Caco-2 (cell line): ENCODE results near the gene YIF1A. TPM values are rescaled to one million over a fixed set of nuclear protein-coding genes. Genes with fewer than 3 reads are reported as not detected.
A peak's percentile ranks its signal among the peaks of the same experiment; 100 is the strongest.

ENCODE experiments used
- BruUV-seq: library from RNA; stranded (reverse); fragments of 400-500 nt; replicated peaks from 2 replicates; lab custom pipeline; 2021; lab: Mats Ljungman, UMichigan
- CTCF ChIA-PET: fragments of 300-600 bp; sonication (Branson Sonifier 250); formaldehyde crosslinking; loops from one replicate; lab custom pipeline; 2022; ENCODE audit warnings: antibody characterized with exemption; lab: Charles Lee
- POLR2A ChIA-PET: fragments of 300-600 bp; sonication (Branson Sonifier 250); formaldehyde crosslinking; loops from one replicate; lab custom pipeline; 2022; ENCODE audit warnings: antibody characterized with exemption; lab: Charles Lee
- DNase-seq, 2 experiments: peaks; one replicate each; pipeline versions ENCODE4 v3.0.0 to v3.0.0-alpha.2; 2020 to 2022
- H3K27me3 ChIP-seq: replicated peaks from 2 replicates; pipeline ENCODE4 v1.6.0; 2011; ENCODE audit warnings: low read length; ENCODE audit not compliant: control insufficient read depth, insufficient read depth
- H3K36me3 ChIP-seq: 2 replicates; pipeline ENCODE4 v1.5.1; 2011; ENCODE audit warnings: low read length; ENCODE audit not compliant: control insufficient read depth, insufficient read depth
- H3K4me1 ChIP-seq: fragments of 250-450 bp; sonication (Bioruptor Pico); 2 replicates; pipeline ENCODE4 v1.5.1; 2020; ENCODE audit warnings: mild to moderate bottlenecking
- H3K4me3 ChIP-seq: 2 replicates; pipeline ENCODE4 v1.5.1; 2011; ENCODE audit warnings: low read depth, mild to moderate bottlenecking, control low read depth, low read length
- H3K9me3 ChIP-seq: fragments of 250-450 bp; sonication (Bioruptor Pico); 2 replicates; pipeline ENCODE4 v1.5.1; 2020; ENCODE audit warnings: mild to moderate bottlenecking, moderate library complexity
- H3K27ac Mint-ChIP-seq: one replicate; pipeline ENCODE4 v1.8.0; 2022; ENCODE audit warnings: mixed read lengths; ENCODE audit not compliant: unreplicated experiment
- H3K27me3 Mint-ChIP-seq: one replicate; pipeline ENCODE4 v1.8.0; 2022; ENCODE audit warnings: mixed read lengths; ENCODE audit not compliant: insufficient read depth, unreplicated experiment
- H3K36me3 Mint-ChIP-seq: one replicate; pipeline ENCODE4 v1.8.0; 2022; ENCODE audit warnings: mild to moderate bottlenecking, mixed read lengths; ENCODE audit not compliant: insufficient read depth, unreplicated experiment
- H3K4me1 Mint-ChIP-seq: one replicate; pipeline ENCODE4 v1.8.0; 2022; ENCODE audit warnings: low read depth, mixed read lengths; ENCODE audit not compliant: unreplicated experiment
- H3K4me3 Mint-ChIP-seq: one replicate; pipeline ENCODE4 v1.8.0; 2022; ENCODE audit warnings: mild to moderate bottlenecking, moderate library complexity, mixed read lengths; ENCODE audit not compliant: unreplicated experiment
- H3K9me3 Mint-ChIP-seq: one replicate; pipeline ENCODE4 v1.8.0; 2022; ENCODE audit warnings: mixed read lengths; ENCODE audit not compliant: unreplicated experiment
- intact Hi-C: fragments of 100-400 bp; cut with micrococcal nuclease; formaldehyde crosslinking; loops from one replicate; pipeline ENCODE4 v1.10.0; 2022; ENCODE audit not compliant: unreplicated experiment
- total RNA-seq: library from RNA; stranded (reverse); gene quantifications from 2 replicates; pipeline ENCODE4 v1.2.3, GENCODE V29; 2022
- TF ChIP-seq, protein P1 (sequence below), 2 experiments: fragments of 200-600 bp in 1 of 2; IDR thresholded peaks; 1 replicate in 1 of 2; 2 replicates in 1 of 2; pipeline versions ENCODE4 v1.5.1 to v1.8.0; 2011 to 2022; ENCODE audit warnings: antibody characterized with exemption in 1 of 2, control low read depth in 1 of 2, inconsistent platforms in 1 of 2, low read depth in 1 of 2, low read length in 1 of 2, mild to moderate bottlenecking in 1 of 2, moderate library complexity in 1 of 2; ENCODE audit not compliant: insufficient read depth in 1 of 2, severe bottlenecking in 1 of 2, unreplicated experiment in 1 of 2

Gene YIF1A
- total RNA-seq, 1 experiment from 2014 or later, result 159 TPM

DNA sequence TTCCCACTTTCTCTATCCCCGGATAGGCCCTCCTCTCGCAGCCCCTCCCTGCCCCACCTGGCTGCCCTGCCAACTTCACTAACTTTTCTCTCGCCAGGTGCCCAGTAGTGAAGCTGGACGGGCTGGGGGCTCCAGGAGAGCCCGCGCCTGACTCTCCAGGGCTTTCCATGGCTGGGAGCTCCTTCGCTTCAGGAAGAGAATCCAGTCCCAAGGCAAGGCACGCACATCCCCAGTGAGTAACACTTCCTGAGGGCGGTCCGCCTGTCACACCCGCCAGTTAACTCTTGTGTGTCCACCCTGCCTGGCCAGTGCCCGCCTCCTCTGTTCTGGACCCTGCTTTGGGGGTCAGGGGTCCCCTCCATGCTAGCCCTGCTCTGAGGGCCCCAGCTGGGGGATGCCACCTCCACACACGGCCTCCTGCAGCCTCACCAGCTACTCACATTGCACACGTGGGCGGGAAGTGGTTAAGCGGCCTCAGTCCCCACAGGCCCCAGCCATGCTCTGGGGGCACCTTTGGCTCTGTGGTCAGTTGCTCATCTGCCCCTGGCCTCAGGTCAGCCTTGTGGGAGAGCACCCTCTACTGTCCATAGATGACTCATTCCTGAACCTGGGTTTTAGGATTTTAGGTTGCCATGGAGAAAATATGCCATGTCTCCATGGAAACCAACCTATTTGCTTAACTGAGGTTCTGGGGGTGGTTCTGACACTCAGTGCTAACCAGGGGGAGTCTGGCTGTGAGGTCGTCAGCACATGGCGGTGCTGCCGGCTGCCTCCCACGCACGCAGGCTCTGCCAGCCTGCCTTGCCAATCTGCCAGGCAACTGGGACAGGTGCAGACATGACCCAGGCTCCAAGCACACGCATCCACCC is 47.5 kb upstream of the YIF1A start, which contains the start of gene RIN1:
TSS of gene RIN1 (minus strand) at position 201 of the 869 bp plus-strand sequence. CDS start at position 169, 32 bp downstream.
- Mint-ChIP-seq H3K27ac (peak within 1 kb of the TSS; percentile 91), H3K9me3 (no peaks in the 10 kb centered on the region), H3K4me3 (peak within 1 kb of the TSS; percentile 94), H3K36me3 (peaks cover 21% of the 10 kb centered on the region), H3K27me3 (no peaks in the 10 kb centered on the region), H3K4me1 (peaks cover 7% of the 10 kb centered on the region)
- Histone ChIP-seq H3K36me3 (no peaks in the 10 kb centered on the region), H3K27me3 (no peaks in the 10 kb centered on the region), H3K4me3 (peak within 1 kb of the TSS; percentile 69), H3K9me3 (no peaks in the 10 kb centered on the region), H3K4me1 (peaks cover 10% of the 10 kb centered on the region)
- intact Hi-C loops, result loop anchor here (1.0 kb wide), 3 partner anchors 8 to 47 kb away; partner anchors contain the start of gene YIF1A
- TF ChIP-seq, protein P1, sequence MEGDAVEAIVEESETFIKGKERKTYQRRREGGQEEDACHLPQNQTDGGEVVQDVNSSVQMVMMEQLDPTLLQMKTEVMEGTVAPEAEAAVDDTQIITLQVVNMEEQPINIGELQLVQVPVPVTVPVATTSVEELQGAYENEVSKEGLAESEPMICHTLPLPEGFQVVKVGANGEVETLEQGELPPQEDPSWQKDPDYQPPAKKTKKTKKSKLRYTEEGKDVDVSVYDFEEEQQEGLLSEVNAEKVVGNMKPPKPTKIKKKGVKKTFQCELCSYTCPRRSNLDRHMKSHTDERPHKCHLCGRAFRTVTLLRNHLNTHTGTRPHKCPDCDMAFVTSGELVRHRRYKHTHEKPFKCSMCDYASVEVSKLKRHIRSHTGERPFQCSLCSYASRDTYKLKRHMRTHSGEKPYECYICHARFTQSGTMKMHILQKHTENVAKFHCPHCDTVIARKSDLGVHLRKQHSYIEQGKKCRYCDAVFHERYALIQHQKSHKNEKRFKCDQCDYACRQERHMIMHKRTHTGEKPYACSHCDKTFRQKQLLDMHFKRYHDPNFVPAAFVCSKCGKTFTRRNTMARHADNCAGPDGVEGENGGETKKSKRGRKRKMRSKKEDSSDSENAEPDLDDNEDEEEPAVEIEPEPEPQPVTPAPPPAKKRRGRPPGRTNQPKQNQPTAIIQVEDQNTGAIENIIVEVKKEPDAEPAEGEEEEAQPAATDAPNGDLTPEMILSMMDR (IDR thresholded peaks at IDR 0.05; ENCODE audit: insufficient read depth in 1 of 2, low read depth in 1 of 2, low read length in 1 of 2, severe bottlenecking in 1 of 2, unreplicated experiment in 1 of 2), result peak; percentile 52 to 71
- peak; percentile 87 for DNase-seq
- ChIA-PET CTCF (interaction anchor here (0.6 to 3.4 kb wide), 12 partner anchors 8 to 102 kb away, joined by 3 to 90 read pairs (median 6); partner anchors contain the start of genes BRMS1, MRPL11 and YIF1A), POLR2A (interaction anchor here (0.5 to 1.5 kb wide), 3 partner anchors 24 to 69 kb away, joined by 3 to 26 read pairs (median 7); partner anchors contain the start of gene YIF1A)
- no TSS peak for BruUV-seq

- BruUV-seq, result no TSS peak
- H3K27ac Mint-ChIP-seq, result peak overlapping the region; percentile 91
- peaks cover 7% of the 10 kb centered on the region for H3K4me1 Mint-ChIP-seq
- peak overlapping the region; percentile 69 for H3K4me3 ChIP-seq
- H3K4me3 Mint-ChIP-seq, result peak overlapping the region; percentile 94
- no peaks in the 10 kb centered on the region for H3K27me3 ChIP-seq
- no peaks in the 10 kb centered on the region for H3K9me3 ChIP-seq
- ChIA-PET POLR2A (interaction anchor here (0.8 to 1.5 kb wide), 2 partner anchors 23 to 46 kb away, joined by 7 to 26 read pairs; partner anchors contain the start of gene YIF1A), CTCF (interaction anchor here (0.6 to 3.4 kb wide), 12 partner anchors 9 to 103 kb away, joined by 3 to 90 read pairs (median 6); partner anchors contain the start of genes BRMS1, MRPL11 and YIF1A)
- H3K4me1 ChIP-seq, result peaks cover 10% of the 10 kb centered on the region
- TF ChIP-seq, protein P1 (IDR thresholded peaks at IDR 0.05; ENCODE audit: insufficient read depth in 1 of 2, low read depth in 1 of 2, low read length in 1 of 2, severe bottlenecking in 1 of 2, unreplicated experiment in 1 of 2), result no peak
- peak in 1 of 2 experiments; percentile 37 for DNase-seq
- intact Hi-C loops, result loop anchor here (1.0 kb wide), 3 partner anchors 7 to 46 kb away; partner anchors contain the start of gene YIF1A
- no peaks in the 10 kb centered on the region for H3K36me3 ChIP-seq
- no peaks in the 10 kb centered on the region for H3K27me3 Mint-ChIP-seq
- H3K36me3 Mint-ChIP-seq, result peaks cover 21% of the 10 kb centered on the region
- H3K9me3 Mint-ChIP-seq, result no peaks in the 10 kb centered on the region
Observed at GRCh38 chr11:66335531-66336233, 46.7 kb upstream of the YIF1A start.
